Activated CD4-positive, alpha-beta T cell treated with anti-CD3 and anti-CD28 coated beads, Interleukin-2, amount 10 ng/mL, durations not matched to agents 24 days and 14 days (primary cell): Measurements from ENCODE around the gene CISH. TPM values are rescaled to one million over a fixed set of nuclear protein-coding genes. Genes with fewer than 3 reads are reported as not detected.

ENCODE experiments used
- DNase-seq: peaks from one replicate; pipeline ENCODE4 v3.0.0; 2022
- H3K27ac Mint-ChIP-seq: one replicate; pipeline ENCODE4 v1.8.0; 2022; ENCODE audit warnings: mild to moderate bottlenecking, mixed read lengths
- H3K27me3 Mint-ChIP-seq: one replicate; pipeline ENCODE4 v1.8.0; 2022; ENCODE audit warnings: mixed read lengths
- H3K36me3 Mint-ChIP-seq: one replicate; pipeline ENCODE4 v1.8.0; 2022; ENCODE audit warnings: low read depth, mild to moderate bottlenecking, mixed read lengths
- H3K4me1 Mint-ChIP-seq: one replicate; pipeline ENCODE4 v1.8.0; 2021; ENCODE audit warnings: mixed read lengths
- H3K4me3 Mint-ChIP-seq: one replicate; pipeline ENCODE4 v1.8.0; 2022; ENCODE audit warnings: mild to moderate bottlenecking, moderate library complexity, mixed read lengths
- H3K9me3 Mint-ChIP-seq: one replicate; pipeline ENCODE4 v1.8.0; 2021; ENCODE audit warnings: mixed read lengths
- intact Hi-C: fragments of 100-400 bp; cut with micrococcal nuclease; formaldehyde crosslinking; loops from one replicate; pipeline ENCODE4 v1.15.1; 2023
- total RNA-seq: library from RNA; stranded (reverse); gene quantifications from 2 replicates; pipeline ENCODE4 v1.2.3, GENCODE V29; 2022

Gene CISH
- total RNA-seq, 1 donor from 2014 or later = 359 TPM

GRCh38 chr3:50649451-50649931 is 37.9 kb upstream of the CISH start:
- intact Hi-C loops = no loop called here
- H3K27me3 Mint-ChIP-seq = no peaks in the 10 kb centered on the region
- H3K4me3 Mint-ChIP-seq = no peak overlapping the region
- H3K36me3 Mint-ChIP-seq = peaks cover 39% of the 10 kb centered on the region
- H3K9me3 Mint-ChIP-seq = no peaks in the 10 kb centered on the region
- peaks cover 11% of the 10 kb centered on the region for H3K4me1 Mint-ChIP-seq
- DNase-seq = no peak
- no peak overlapping the region for H3K27ac Mint-ChIP-seq

DNA sequence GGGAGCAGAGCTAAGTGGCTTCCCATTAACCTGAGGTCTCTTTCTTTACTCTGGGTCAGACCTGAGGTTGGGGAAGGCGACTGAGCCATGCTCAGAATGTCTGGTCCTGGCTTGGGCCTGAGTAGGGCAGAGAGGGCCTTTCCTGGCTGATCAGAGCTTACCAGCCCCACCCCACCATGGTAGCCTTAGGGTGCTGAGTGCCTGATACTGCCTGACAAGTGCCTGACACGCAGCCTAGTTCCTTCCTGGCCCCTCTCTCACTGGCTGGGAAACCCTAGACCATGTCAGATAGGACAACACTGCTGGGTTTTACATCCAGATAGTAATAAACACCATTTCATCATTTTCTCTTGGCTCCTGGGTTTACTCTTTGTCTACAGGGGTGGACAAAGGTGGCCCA is 37.4 kb upstream of the CISH start:
- H3K9me3 Mint-ChIP-seq = no peaks in the 10 kb centered on the region
- no peak for DNase-seq
- H3K36me3 Mint-ChIP-seq = peaks cover 45% of the 10 kb centered on the region
- no peaks in the 10 kb centered on the region for H3K27me3 Mint-ChIP-seq
- no peak overlapping the region for H3K27ac Mint-ChIP-seq
- H3K4me3 Mint-ChIP-seq = no peak overlapping the region
- intact Hi-C loops = no loop called here
- H3K4me1 Mint-ChIP-seq = peaks cover 8% of the 10 kb centered on the region

DNA sequence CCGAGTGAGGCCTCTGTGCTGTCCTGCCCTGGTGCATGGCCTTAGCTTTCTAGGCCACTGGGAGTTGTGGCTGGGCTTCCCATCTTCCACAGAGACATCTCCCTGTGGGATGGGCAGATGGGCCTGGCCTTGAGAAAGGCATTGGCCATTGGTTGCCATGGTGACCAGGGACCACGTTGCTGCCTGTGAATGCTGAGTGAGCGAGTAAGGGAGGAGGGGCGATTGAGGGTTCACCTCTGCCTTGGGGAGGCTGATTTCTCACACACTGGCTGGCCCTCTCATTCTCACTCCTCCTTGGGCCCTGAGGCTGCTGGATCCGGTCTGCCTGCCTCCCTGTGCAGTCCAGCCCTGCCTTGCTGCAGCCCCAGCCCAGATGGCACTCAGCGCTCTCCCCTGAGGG is 36.7 kb upstream of the CISH start:
- Mint-ChIP-seq H3K4me3 (no peak overlapping the region), H3K9me3 (no peaks in the 10 kb centered on the region), H3K27me3 (no peaks in the 10 kb centered on the region), H3K4me1 (peaks cover 5% of the 10 kb centered on the region), H3K27ac (no peak overlapping the region), H3K36me3 (peaks cover 51% of the 10 kb centered on the region)
- DNase-seq = no peak
- intact Hi-C loops = no loop called here

- intact Hi-C loops = no loop called here
- Mint-ChIP-seq H3K4me1 (peaks cover 6% of the 10 kb centered on the region), H3K27me3 (no peaks in the 10 kb centered on the region), H3K27ac (no peak overlapping the region), H3K36me3 (peaks cover 70% of the 10 kb centered on the region), H3K4me3 (no peak overlapping the region), H3K9me3 (no peaks in the 10 kb centered on the region)
- DNase-seq = no peak
Measured at GRCh38 chr3:50645378-50645777, 33.8 kb upstream of the CISH start.

GRCh38 chr3:50644561-50644960 is 33.0 kb upstream of the CISH start:
- H3K27ac Mint-ChIP-seq = no peak overlapping the region
- intact Hi-C loops = no loop called here
- no peaks in the 10 kb centered on the region for H3K27me3 Mint-ChIP-seq
- no peaks in the 10 kb centered on the region for H3K9me3 Mint-ChIP-seq
- H3K4me3 Mint-ChIP-seq = no peak overlapping the region
- peaks cover 73% of the 10 kb centered on the region for H3K36me3 Mint-ChIP-seq
- peaks cover 7% of the 10 kb centered on the region for H3K4me1 Mint-ChIP-seq
- no peak for DNase-seq

DNA sequence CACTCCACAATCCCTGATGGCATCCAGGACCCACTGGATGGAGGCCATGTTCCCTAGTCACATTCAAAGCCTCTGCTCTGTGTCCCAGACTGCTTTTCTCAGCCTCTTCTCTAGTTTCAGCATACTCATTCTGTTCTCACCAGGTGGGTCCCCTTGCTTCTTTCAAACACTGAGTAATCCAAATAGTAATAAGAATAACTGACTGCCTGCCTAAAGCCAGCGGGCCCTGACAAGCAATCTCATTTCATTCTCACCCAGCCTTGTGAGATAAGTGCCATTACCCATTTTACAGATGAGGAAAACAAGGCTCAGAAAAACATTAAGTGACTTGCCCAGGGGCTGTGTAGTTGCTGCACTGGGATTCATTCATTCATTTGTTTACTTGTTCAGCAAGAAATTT is 30.8 kb upstream of the CISH start:
- peaks cover 19% of the 10 kb centered on the region for H3K4me1 Mint-ChIP-seq
- peaks cover 65% of the 10 kb centered on the region for H3K36me3 Mint-ChIP-seq
- no peaks in the 10 kb centered on the region for H3K9me3 Mint-ChIP-seq
- no peaks in the 10 kb centered on the region for H3K27me3 Mint-ChIP-seq
- no peak overlapping the region for H3K4me3 Mint-ChIP-seq
- no peak for DNase-seq
- H3K27ac Mint-ChIP-seq = no peak overlapping the region
- intact Hi-C loops = no loop called here

- no peak for DNase-seq
- Mint-ChIP-seq H3K4me1 (peaks cover 39% of the 10 kb centered on the region), H3K9me3 (no peaks in the 10 kb centered on the region), H3K36me3 (peaks cover 53% of the 10 kb centered on the region), H3K27ac (no peak overlapping the region), H3K27me3 (no peaks in the 10 kb centered on the region), H3K4me3 (no peak overlapping the region)
- intact Hi-C loops = no loop called here
Measured at GRCh38 chr3:50639055-50639494, 27.5 kb upstream of the CISH start.

DNA sequence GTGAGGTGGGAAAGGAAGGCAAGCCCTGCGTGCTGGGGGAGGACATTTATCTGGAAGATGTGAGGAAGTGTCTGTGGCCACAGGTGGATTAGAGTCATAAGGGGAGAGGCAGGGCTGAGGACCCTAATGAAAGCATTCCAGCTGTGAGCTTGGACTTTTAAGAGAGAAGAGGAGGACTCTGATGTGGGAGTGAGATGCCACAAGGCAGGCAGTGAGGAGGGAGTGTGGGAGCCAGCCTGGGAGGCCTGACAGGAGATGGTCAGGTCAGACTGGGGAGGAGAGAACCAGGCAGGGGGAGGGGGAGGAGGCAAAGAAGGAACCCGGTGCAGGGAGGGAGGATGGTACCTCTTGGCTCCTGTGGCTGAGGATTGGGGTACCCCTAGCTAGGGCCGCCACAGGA is 26.4 kb upstream of the CISH start:
- H3K4me3 Mint-ChIP-seq = peak overlapping the region; percentile 17
- H3K27ac Mint-ChIP-seq = peak overlapping the region; percentile 79
- H3K36me3 Mint-ChIP-seq = peaks cover 48% of the 10 kb centered on the region
- no peak for DNase-seq
- H3K9me3 Mint-ChIP-seq = no peaks in the 10 kb centered on the region
- H3K27me3 Mint-ChIP-seq = no peaks in the 10 kb centered on the region
- intact Hi-C loops = no loop called here
- H3K4me1 Mint-ChIP-seq = peaks cover 50% of the 10 kb centered on the region

GRCh38 chr3:50637011-50637410 is 25.4 kb upstream of the CISH start:
- intact Hi-C loops = no loop called here
- Mint-ChIP-seq H3K4me1 (peaks cover 56% of the 10 kb centered on the region), H3K36me3 (peaks cover 54% of the 10 kb centered on the region), H3K27me3 (no peaks in the 10 kb centered on the region), H3K9me3 (no peaks in the 10 kb centered on the region), H3K4me3 (no peak overlapping the region), H3K27ac (peak overlapping the region; percentile 55)
- no peak for DNase-seq

- Mint-ChIP-seq H3K27me3 (no peaks in the 10 kb centered on the region), H3K9me3 (no peaks in the 10 kb centered on the region), H3K4me3 (no peak overlapping the region), H3K36me3 (peaks cover 44% of the 10 kb centered on the region), H3K4me1 (peaks cover 72% of the 10 kb centered on the region), H3K27ac (peak overlapping the region; percentile 64)
- intact Hi-C loops = no loop called here
- DNase-seq = no peak
Measured at GRCh38 chr3:50635066-50635465, 23.5 kb upstream of the CISH start.

DNA sequence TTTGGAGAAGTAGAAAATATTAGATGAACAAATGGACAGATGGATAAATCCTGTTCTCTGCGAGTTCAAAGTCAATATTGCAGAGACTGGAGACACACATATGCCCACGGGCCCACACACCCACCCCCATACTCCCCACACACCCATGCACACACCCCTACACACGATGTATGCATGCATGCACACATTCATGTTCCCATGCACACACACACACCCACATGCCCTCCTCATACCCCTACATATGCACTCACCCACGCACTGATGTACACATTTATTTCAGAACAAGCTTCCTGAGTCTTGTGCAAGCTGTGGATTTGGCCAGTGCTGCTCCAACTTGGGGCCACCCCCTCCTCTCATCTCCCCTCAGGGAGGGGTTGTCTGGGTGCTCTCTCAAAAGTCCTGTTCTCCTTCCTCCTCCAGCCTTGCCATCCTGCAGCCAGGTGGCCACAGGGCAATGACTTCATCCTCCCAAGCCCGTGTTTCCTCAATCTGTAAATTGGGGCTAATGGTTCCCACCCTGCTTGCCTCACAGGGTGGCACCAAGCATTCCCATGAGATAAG is 21.7 kb upstream of the CISH start:
- no peak for DNase-seq
- peak overlapping the region; percentile 31 for H3K4me3 Mint-ChIP-seq
- intact Hi-C loops = loop anchor here (2.0 kb wide), 1 partner anchor 17 kb away; the partner anchor contains the start of gene MAPKAPK3
- H3K36me3 Mint-ChIP-seq = peaks cover 43% of the 10 kb centered on the region
- H3K27ac Mint-ChIP-seq = peak overlapping the region; percentile 86
- peaks cover 81% of the 10 kb centered on the region for H3K4me1 Mint-ChIP-seq
- no peaks in the 10 kb centered on the region for H3K9me3 Mint-ChIP-seq
- no peaks in the 10 kb centered on the region for H3K27me3 Mint-ChIP-seq

DNA sequence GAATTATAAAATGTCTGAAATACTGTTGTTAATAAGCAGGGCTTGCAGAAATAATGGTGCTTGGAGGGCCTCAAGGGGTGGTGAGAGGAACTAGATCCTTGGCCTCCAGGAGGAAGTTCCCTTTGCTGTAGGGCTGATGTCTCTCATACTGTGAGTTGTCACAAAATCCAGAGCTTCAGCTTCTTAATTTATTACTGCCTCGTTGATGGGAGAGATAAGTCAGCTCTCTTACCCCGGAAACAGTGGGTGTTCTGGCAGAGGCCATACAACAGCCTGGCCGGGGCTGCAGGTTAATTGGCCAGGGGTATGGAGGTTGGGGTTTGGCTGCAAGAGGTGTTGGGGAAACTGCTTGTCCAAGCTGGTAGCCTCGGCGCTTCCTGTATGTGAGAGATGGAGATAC is 20.9 kb upstream of the CISH start:
- no peaks in the 10 kb centered on the region for H3K9me3 Mint-ChIP-seq
- intact Hi-C loops = loop anchor here (1.0 to 2.0 kb wide), 2 partner anchors 8 to 16 kb away; partner anchors contain the start of gene MAPKAPK3
- peak; percentile 67 for DNase-seq
- peaks cover 82% of the 10 kb centered on the region for H3K4me1 Mint-ChIP-seq
- H3K4me3 Mint-ChIP-seq = peak overlapping the region; percentile 75
- no peaks in the 10 kb centered on the region for H3K27me3 Mint-ChIP-seq
- peak overlapping the region; percentile 86 for H3K27ac Mint-ChIP-seq
- H3K36me3 Mint-ChIP-seq = peaks cover 45% of the 10 kb centered on the region

GRCh38 chr3:50630877-50631276 is 19.3 kb upstream of the CISH start:
- Mint-ChIP-seq H3K4me3 (no peak overlapping the region), H3K27ac (peak overlapping the region; percentile 86)

DNA sequence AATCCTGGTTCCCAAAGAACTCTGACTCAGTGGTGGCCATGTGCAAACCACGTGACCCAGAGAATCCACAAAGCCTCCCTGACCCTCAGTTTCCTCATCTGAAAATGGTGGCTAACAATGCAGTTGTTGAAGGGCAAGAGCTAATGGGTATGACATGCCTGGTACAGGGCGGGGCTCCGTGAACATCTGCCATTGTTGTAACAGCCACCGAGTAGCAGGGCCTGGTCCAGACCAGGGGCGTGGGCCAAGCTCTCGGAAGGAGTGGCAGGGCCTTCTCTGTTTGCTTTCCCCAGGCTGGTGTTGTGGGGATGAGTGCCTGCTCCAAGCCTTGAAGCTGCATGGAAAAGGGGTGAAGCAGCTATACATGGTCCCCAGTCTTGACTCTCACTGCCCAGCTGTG is 18.8 kb upstream of the CISH start:
- no peaks in the 10 kb centered on the region for H3K9me3 Mint-ChIP-seq
- intact Hi-C loops = no loop called here
- DNase-seq = no peak
- H3K27ac Mint-ChIP-seq = peak overlapping the region; percentile 86
- H3K27me3 Mint-ChIP-seq = no peaks in the 10 kb centered on the region
- peaks cover 49% of the 10 kb centered on the region for H3K36me3 Mint-ChIP-seq
- peaks cover 82% of the 10 kb centered on the region for H3K4me1 Mint-ChIP-seq
- H3K4me3 Mint-ChIP-seq = no peak overlapping the region

More at GRCh38 chr3:50630877-50631276, 19.3 kb upstream of the CISH start:
- no peak for DNase-seq
- Mint-ChIP-seq H3K9me3 (no peaks in the 10 kb centered on the region), H3K27me3 (no peaks in the 10 kb centered on the region), H3K36me3 (peaks cover 48% of the 10 kb centered on the region), H3K4me1 (peaks cover 81% of the 10 kb centered on the region)
- intact Hi-C loops = no loop called here

- Mint-ChIP-seq H3K27ac (peak overlapping the region; percentile 62), H3K36me3 (peaks cover 56% of the 10 kb centered on the region), H3K9me3 (no peaks in the 10 kb centered on the region), H3K27me3 (no peaks in the 10 kb centered on the region), H3K4me3 (peak overlapping the region; percentile 11), H3K4me1 (peaks cover 89% of the 10 kb centered on the region)
- intact Hi-C loops = no loop called here
- DNase-seq = no peak
Measured at GRCh38 chr3:50628601-50629000, 17.0 kb upstream of the CISH start.
